Activated CD4-positive, alpha-beta memory T cell treated with anti-CD3 and anti-CD28 coated beads for 36 hours (primary cell): ENCODE results near the gene SHISA6. TPM values are rescaled to one million over a fixed set of nuclear protein-coding genes. Genes with fewer than 3 reads are reported as not detected.

Source experiments
- CTCF ChIA-PET: fragments of 350-600 bp; sonication (Branson Sonifier 250); formaldehyde crosslinking; loops from one replicate; lab custom pipeline; 2021; ENCODE audit warnings: antibody characterized with exemption, inconsistent platforms; lab: Charles Lee
- POLR2A ChIA-PET: fragments of 350-600 bp; sonication (Branson Sonifier 250); formaldehyde crosslinking; loops from one replicate; lab custom pipeline; 2021; ENCODE audit warnings: antibody characterized with exemption; lab: Charles Lee
- DNase-seq: peaks from one replicate; pipeline ENCODE4 v3.0.0-alpha.2; 2020
- H3K27ac Mint-ChIP-seq: one replicate; pipeline ENCODE4 v1.8.0; 2021; ENCODE audit warnings: mixed read lengths
- H3K27me3 Mint-ChIP-seq: one replicate; pipeline ENCODE4 v1.8.0; 2021; ENCODE audit warnings: mixed read lengths
- H3K36me3 Mint-ChIP-seq: one replicate; pipeline ENCODE4 v1.8.0; 2021; ENCODE audit warnings: mixed read lengths
- H3K4me1 Mint-ChIP-seq: one replicate; pipeline ENCODE4 v1.8.0; 2021; ENCODE audit warnings: low read depth, mixed read lengths
- H3K4me3 Mint-ChIP-seq: one replicate; pipeline ENCODE4 v1.8.0; 2021; ENCODE audit warnings: mild to moderate bottlenecking, mixed read lengths
- H3K9me3 Mint-ChIP-seq: one replicate; pipeline ENCODE4 v1.8.0; 2021; ENCODE audit warnings: mixed read lengths
- intact Hi-C: fragments of 100-400 bp; cut with micrococcal nuclease; formaldehyde crosslinking; loops from one replicate; pipeline ENCODE4 v1.15.1; 2023
- total RNA-seq, 2 experiments: library from RNA; stranded (reverse); gene quantifications; one replicate each; pipeline ENCODE4 v1.2.3, GENCODE V29; 2021

The SHISA6 gene
- total RNA-seq = not detected

GRCh38 chr17:11240841-11241610, at the start of gene SHISA6:
SHISA6 (plus strand) TSS chr17:11241213.
- DNase-seq = no peak
- ChIA-PET CTCF (no interaction called here), POLR2A (no interaction called here)
- Mint-ChIP-seq H3K27me3 (peaks cover 35% of the 10 kb centered on the region), H3K4me3 (no peak within 1 kb of the TSS), H3K4me1 (no peaks in the 10 kb centered on the region), H3K36me3 (peaks cover 4% of the 10 kb centered on the region), H3K27ac (no peak within 1 kb of the TSS), H3K9me3 (no peaks in the 10 kb centered on the region)
- intact Hi-C loops = no loop called here

GRCh38 chr17:11195801-11196200, 45.2 kb upstream of the SHISA6 start:
- CTCF ChIA-PET = no interaction called here
- H3K27me3 Mint-ChIP-seq = peaks cover 2% of the 10 kb centered on the region
- H3K9me3 Mint-ChIP-seq = peaks cover 4% of the 10 kb centered on the region
- H3K36me3 Mint-ChIP-seq = no peaks in the 10 kb centered on the region
- H3K4me3 Mint-ChIP-seq = no peak overlapping the region
- no peak overlapping the region for H3K27ac Mint-ChIP-seq
- POLR2A ChIA-PET = no interaction called here
- intact Hi-C loops = no loop called here
- no peaks in the 10 kb centered on the region for H3K4me1 Mint-ChIP-seq
- DNase-seq = no peak

GRCh38 chr17:11204991-11205390, 36.0 kb upstream of the SHISA6 start:
- ChIA-PET CTCF (no interaction called here), POLR2A (no interaction called here)
- intact Hi-C loops = no loop called here
- no peaks in the 10 kb centered on the region for H3K4me1 Mint-ChIP-seq
- peaks cover 9% of the 10 kb centered on the region for H3K9me3 Mint-ChIP-seq
- no peak for DNase-seq
- H3K27ac Mint-ChIP-seq = no peak overlapping the region
- H3K27me3 Mint-ChIP-seq = no peaks in the 10 kb centered on the region
- H3K4me3 Mint-ChIP-seq = no peak overlapping the region
- no peaks in the 10 kb centered on the region for H3K36me3 Mint-ChIP-seq

- Mint-ChIP-seq H3K4me3 (no peak overlapping the region), H3K9me3 (peaks cover 13% of the 10 kb centered on the region), H3K27ac (no peak overlapping the region), H3K36me3 (no peaks in the 10 kb centered on the region), H3K27me3 (no peaks in the 10 kb centered on the region), H3K4me1 (no peaks in the 10 kb centered on the region)
- ChIA-PET CTCF (no interaction called here), POLR2A (no interaction called here)
- intact Hi-C loops = no loop called here
- no peak for DNase-seq
Measured at GRCh38 chr17:11205659-11206058, 35.4 kb upstream of the SHISA6 start.

GRCh38 chr17:11209906-11210305, 31.1 kb upstream of the SHISA6 start:
- DNase-seq = no peak
- no peak overlapping the region for H3K4me3 Mint-ChIP-seq
- ChIA-PET CTCF (no interaction called here), POLR2A (no interaction called here)
- intact Hi-C loops = no loop called here
- H3K36me3 Mint-ChIP-seq = no peaks in the 10 kb centered on the region
- peaks cover 28% of the 10 kb centered on the region for H3K9me3 Mint-ChIP-seq
- no peaks in the 10 kb centered on the region for H3K4me1 Mint-ChIP-seq
- H3K27me3 Mint-ChIP-seq = no peaks in the 10 kb centered on the region
- H3K27ac Mint-ChIP-seq = no peak overlapping the region

GRCh38 chr17:11212792-11213191, 28.2 kb upstream of the SHISA6 start:
- intact Hi-C loops = no loop called here
- no peak overlapping the region for H3K4me3 Mint-ChIP-seq
- ChIA-PET POLR2A (no interaction called here), CTCF (no interaction called here)
- DNase-seq = no peak
- peaks cover 28% of the 10 kb centered on the region for H3K9me3 Mint-ChIP-seq
- no peak overlapping the region for H3K27ac Mint-ChIP-seq
- H3K36me3 Mint-ChIP-seq = no peaks in the 10 kb centered on the region
- no peaks in the 10 kb centered on the region for H3K27me3 Mint-ChIP-seq
- no peaks in the 10 kb centered on the region for H3K4me1 Mint-ChIP-seq

- CTCF ChIA-PET = no interaction called here
- no peaks in the 10 kb centered on the region for H3K4me1 Mint-ChIP-seq
- H3K27me3 Mint-ChIP-seq = no peaks in the 10 kb centered on the region
- H3K4me3 Mint-ChIP-seq = no peak overlapping the region
- no peak overlapping the region for H3K27ac Mint-ChIP-seq
- POLR2A ChIA-PET = no interaction called here
- DNase-seq = no peak
- intact Hi-C loops = no loop called here
- no peaks in the 10 kb centered on the region for H3K36me3 Mint-ChIP-seq
- peaks cover 7% of the 10 kb centered on the region for H3K9me3 Mint-ChIP-seq
Measured at GRCh38 chr17:11216976-11217375, 24.0 kb upstream of the SHISA6 start.

GRCh38 chr17:11221196-11221595, 19.8 kb upstream of the SHISA6 start:
- Mint-ChIP-seq H3K27ac (no peak overlapping the region), H3K4me1 (no peaks in the 10 kb centered on the region)
- CTCF ChIA-PET = no interaction called here

GRCh38 chr17:11221721-11222120, 19.3 kb upstream of the SHISA6 start:
- intact Hi-C loops = no loop called here

More at GRCh38 chr17:11221196-11221595, 19.8 kb upstream of the SHISA6 start:
- no peak for DNase-seq
- H3K36me3 Mint-ChIP-seq = no peaks in the 10 kb centered on the region
- H3K4me3 Mint-ChIP-seq = no peak overlapping the region
- POLR2A ChIA-PET = no interaction called here
- peaks cover 2% of the 10 kb centered on the region for H3K27me3 Mint-ChIP-seq
- H3K9me3 Mint-ChIP-seq = peaks cover 10% of the 10 kb centered on the region
- intact Hi-C loops = no loop called here

GRCh38 chr17:11238705-11239104, 2.3 kb upstream of the SHISA6 start:
- intact Hi-C loops = no loop called here
- no peaks in the 10 kb centered on the region for H3K9me3 Mint-ChIP-seq
- no peak overlapping the region for H3K4me3 Mint-ChIP-seq
- peaks cover 4% of the 10 kb centered on the region for H3K36me3 Mint-ChIP-seq
- H3K4me1 Mint-ChIP-seq = no peaks in the 10 kb centered on the region
- DNase-seq = no peak
- POLR2A ChIA-PET = no interaction called here
- peaks cover 26% of the 10 kb centered on the region for H3K27me3 Mint-ChIP-seq
- CTCF ChIA-PET = no interaction called here
- H3K27ac Mint-ChIP-seq = no peak overlapping the region

More at GRCh38 chr17:11221721-11222120, 19.3 kb upstream of the SHISA6 start:
- Mint-ChIP-seq H3K9me3 (peaks cover 13% of the 10 kb centered on the region), H3K27me3 (peaks cover 2% of the 10 kb centered on the region), H3K4me3 (no peak overlapping the region), H3K27ac (no peak overlapping the region), H3K4me1 (no peaks in the 10 kb centered on the region), H3K36me3 (no peaks in the 10 kb centered on the region)
- POLR2A ChIA-PET = no interaction called here
- no peak for DNase-seq
- CTCF ChIA-PET = no interaction called here

- H3K27ac Mint-ChIP-seq = no peak overlapping the region
- intact Hi-C loops = no loop called here
- peaks cover 30% of the 10 kb centered on the region for H3K27me3 Mint-ChIP-seq
- peaks cover 4% of the 10 kb centered on the region for H3K36me3 Mint-ChIP-seq
- ChIA-PET CTCF (no interaction called here), POLR2A (no interaction called here)
- DNase-seq = no peak
- no peaks in the 10 kb centered on the region for H3K4me1 Mint-ChIP-seq
- H3K4me3 Mint-ChIP-seq = no peak overlapping the region
- H3K9me3 Mint-ChIP-seq = no peaks in the 10 kb centered on the region
Measured at GRCh38 chr17:11239379-11239970, 1.5 kb upstream of the SHISA6 start.

GRCh38 chr17:11240041-11240840, 772 bp upstream of the SHISA6 start:
- DNase-seq = no peak
- Mint-ChIP-seq H3K4me1 (no peaks in the 10 kb centered on the region), H3K27ac (no peak overlapping the region)

More at GRCh38 chr17:11240041-11240840, 772 bp upstream of the SHISA6 start:
- peaks cover 33% of the 10 kb centered on the region for H3K27me3 Mint-ChIP-seq
- intact Hi-C loops = no loop called here
- H3K4me3 Mint-ChIP-seq = no peak overlapping the region
- no peaks in the 10 kb centered on the region for H3K9me3 Mint-ChIP-seq
- ChIA-PET POLR2A (no interaction called here), CTCF (no interaction called here)
- H3K36me3 Mint-ChIP-seq = peaks cover 4% of the 10 kb centered on the region
